GM03348 (cell line): Measurements from ENCODE around the gene WWP2.

ENCODE experiments used
- DNase-seq: peaks from one replicate; pipeline ENCODE4 v3.0.0; 2012; ENCODE audit warnings: low spot score

Gene WWP2

DNA sequence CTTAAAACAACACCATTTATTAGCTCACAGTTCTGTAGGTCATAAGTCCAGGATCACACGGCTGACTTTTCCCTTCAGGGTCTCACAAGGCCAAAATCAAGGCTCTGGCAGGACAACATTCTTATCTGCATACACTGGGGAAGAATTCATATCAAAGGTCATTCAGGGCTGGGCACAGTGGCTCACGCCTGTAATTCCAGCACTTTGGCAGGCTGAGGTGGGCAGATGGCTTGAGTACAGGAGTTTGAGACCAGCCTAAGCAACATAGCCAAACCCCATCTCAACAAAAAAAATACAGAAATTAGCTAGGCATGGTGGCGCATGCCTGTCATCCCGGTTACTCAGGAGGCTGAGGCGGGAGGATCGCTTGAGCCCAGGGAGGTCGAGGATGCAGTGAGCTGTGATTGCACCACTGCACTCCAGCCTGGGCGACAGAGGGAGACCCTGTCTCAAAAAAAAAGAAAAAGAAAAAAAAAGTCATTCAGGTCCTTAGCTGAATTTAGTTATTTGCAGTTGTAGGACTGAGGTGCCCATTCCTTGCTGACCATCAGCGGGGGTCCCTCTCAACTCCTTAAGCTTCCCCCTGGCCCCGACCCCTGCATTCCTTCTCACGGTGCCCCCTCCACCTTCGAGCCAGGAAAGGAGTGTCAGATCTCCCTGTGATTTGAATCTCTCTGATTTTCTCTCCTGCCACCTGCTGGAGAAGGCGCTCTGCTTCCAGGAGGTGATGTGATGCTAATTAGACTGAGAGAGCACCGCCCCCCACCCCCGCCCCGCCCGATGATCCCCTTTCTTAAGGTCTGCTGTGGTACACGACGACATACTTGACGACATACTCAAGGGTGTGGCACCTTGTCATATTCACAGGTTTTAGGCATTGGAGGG is 97.2 kb downstream of the WWP2 start:
- no peak for DNase-seq

- no peak for DNase-seq
Measured at GRCh38 chr16:69860233-69861231, 98.4 kb downstream of the WWP2 start.

DNA sequence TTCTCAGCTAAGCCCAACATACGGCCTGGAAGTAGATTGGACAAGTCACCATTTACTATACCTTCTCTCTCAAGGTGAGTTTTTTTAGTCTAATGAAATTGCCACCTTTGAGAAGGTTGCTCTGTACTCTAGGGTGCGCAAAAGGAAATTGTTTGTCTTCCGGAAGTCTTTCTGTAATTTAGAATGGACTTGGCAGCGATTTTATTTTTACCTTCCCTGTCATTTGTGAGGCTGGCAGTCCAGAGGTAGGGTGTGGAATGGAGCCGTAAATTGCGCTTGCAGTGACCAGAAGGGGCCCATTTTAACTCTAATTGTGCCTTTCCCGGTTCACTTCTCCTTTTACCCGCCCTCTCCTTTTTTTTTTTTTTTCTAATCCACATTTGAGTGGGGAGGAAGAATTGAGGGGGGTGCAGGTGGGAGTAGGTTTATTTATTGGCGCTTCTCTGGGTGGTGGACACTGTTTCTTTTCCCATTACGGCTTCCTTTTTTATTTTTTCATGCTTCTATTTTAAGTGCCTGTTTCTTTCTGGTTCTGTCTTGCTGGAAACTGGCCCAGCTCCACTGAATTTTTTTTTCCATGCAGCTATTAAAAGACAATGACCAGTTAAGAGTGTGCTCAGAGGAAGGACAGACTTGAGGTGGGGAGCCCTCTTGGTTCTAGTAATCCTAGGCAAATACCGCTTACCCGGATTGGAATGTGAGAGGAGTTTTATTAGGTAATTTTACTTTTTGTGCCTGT is 99.3 kb downstream of the WWP2 start:
- peak; percentile 70 for DNase-seq

DNA sequence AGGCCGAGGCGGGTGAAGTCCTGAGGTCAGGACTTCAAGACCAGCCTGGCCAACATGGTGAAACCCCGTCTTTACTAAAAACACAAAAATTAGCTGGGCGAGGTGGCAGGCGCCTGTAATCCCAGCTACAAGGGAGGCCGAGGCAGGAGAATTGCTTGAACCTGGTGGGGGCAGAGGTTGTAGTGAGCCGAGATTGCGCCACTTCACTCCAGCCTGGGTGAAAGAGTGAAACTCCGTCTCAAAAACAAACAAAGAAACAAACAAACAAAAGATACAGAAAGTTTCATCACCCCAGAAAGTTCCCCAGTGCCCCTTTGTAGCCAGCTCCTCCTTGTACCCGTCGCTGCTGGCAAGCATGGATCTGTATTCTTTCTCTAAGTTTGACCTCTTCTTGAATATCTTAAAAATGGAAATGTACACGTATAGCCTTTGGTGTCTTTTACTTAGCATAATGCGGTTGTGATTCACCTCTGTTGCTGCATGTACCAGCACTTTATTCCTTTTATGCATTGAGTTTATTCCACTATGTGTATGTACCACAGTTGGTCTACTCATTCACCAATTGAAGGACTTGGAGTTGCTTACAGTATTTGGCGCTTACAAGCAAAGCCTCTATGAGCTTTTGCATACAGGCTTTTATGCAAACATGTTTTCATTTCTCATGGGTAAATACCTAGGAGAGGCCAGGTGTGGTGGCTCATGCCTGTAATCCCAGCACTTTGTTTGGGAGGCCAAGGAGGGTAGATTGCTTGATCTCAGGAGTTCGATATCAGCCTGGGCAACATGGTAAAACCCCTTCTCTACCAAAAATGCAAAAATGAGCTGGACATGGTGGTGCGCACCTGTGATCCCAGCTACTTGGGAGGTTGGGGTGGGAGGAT is 101.5 kb downstream of the WWP2 start:
- DNase-seq: no peak

DNA sequence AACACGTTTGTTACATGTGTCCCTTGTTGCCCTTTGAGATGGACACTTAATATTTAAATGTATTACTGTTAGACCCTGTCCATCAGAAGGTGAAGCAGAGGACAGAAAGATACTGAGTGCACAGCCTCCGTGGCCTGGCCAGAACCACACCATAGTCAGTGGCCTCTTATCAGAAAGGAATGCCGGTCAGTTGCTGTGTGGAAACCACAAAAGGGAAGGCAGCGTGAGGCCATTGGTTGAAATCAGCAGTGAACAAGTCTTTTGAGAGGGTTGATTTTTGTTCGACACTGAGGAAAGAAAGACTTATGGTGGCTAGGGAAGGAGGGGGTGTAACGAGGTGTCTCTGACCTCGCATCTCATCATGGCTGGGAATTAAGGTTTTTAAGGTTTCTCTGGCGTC is 103.6 kb downstream of the WWP2 start:
- peak; percentile 44 for DNase-seq

DNA sequence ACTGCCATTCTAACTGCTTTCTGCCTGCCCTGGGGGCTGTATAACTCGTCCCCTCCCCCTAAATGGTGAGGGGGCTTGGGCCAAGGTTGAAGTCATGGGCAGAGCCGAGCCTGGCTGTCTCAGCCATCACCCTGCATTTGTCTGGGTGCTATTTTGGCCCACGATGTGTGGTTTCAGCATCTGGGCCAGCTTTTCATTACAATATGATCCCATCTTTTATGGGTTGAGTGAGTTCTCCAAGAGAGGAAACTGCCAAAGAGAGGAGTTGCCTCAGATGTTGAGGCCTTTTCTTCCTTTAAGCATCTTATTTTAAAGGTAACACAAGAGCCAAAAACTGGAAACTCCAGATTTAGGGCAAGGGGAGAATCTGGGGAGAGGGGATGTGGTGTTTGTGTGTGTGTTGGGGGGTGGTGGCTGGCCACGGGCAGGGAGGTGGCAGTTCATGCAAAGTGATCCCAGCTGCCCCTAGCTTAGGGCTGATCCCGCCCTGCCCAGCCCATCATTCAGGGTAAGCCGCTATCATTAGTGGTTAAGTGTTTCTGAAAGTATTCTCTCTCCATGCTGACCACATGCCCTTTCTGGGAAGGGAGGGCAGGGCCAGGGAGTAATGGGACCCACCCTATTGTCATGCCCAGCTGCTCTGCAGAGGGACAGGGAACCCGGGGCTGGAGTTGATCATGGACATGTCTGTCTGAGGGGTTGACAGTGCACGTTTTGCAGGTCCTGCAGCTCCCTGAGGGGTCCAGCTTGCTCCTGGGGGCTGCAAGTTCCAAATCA is 105.8 kb downstream of the WWP2 start:
- DNase-seq: no peak

- DNase-seq: no peak
Measured at GRCh38 chr16:69870761-69871160, 108.6 kb downstream of the WWP2 start.

DNA sequence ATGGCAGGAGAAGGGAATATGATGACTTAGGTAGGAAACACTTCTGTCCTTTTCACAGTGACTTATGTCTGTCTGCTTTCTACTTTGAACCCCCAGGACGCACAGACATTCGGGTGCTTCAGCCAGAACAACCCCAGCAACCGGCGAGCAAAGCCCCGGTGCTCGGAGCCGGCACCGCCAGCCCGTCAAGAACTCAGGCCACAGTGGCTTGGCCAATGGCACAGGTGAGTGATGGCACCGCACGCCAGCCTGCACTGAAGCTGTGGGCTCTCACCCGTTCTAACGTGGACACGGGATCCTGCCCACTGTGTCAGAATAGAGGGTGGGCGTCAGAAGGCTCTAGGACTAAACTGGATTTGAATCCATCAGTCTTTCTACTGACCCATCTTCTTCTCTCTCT is 109.6 kb downstream of the WWP2 start:
- no peak for DNase-seq

GRCh38 chr16:69872888-69873287 is 110.8 kb downstream of the WWP2 start:
- no peak for DNase-seq

- no peak for DNase-seq
Measured at GRCh38 chr16:69873783-69874182, 111.7 kb downstream of the WWP2 start.

DNA sequence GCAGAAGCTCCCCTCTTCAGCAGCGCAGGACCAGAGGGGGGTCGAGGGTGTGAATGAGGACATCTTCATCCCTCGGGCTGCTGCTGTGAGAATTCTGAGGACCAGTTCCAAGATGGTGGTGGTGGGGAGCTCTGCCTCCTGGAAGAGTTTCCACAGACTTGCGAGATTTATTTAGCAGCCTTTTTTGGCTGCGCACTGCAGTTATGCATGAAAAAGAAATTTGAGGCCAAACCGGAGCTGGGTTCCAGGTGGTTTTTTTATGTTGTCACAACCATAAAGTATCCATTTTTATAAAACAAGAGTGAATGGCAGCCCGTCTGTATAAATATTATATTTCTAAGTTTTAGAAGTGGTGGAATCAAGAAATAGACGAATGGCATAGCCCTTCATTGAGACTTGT is 112.1 kb downstream of the WWP2 start:
- DNase-seq: no peak

DNA sequence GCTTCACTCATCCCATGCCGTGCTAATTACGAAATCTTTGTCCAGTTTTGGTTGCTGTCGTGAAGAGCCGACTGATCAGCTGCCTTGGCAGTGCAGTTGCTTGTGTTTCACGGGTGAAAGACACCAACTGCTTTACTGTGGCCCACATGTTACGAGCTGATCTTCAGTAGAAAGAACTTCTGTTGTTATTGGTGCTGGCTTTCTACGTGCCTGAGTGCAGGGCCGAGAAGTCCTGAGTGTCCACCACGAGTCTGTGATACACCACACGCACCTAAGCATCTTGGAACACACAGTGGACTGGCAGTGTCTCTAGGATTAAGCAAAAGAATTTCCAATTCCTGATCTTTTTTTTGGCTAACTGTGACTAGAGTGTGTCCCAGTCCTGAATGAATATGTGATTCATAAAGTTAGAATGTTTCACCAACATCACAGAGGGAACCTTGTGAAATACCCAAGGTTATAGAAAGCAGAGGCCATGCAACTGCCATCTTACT is 118.6 kb downstream of the WWP2 start:
- peak; percentile 57 for DNase-seq

DNA sequence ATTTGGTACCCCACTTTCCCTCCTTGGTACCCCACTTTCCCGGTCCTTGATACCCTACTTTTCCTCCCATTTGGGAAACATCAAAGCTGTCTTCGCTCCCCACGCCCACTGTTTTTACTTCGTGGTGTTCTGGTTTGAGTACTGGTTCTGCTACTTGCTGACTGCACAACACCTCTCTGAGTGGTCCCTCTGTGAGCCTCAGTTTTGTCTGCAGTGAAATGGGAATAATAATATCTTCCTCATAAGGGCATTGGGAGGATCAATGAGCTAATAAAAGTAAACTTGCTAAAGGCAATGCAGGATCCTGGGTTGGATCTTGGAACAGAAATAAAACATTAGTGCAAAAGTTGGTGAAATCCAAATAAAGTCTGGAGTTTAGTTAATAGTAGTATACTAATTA is 119.0 kb downstream of the WWP2 start:
- no peak for DNase-seq

DNA sequence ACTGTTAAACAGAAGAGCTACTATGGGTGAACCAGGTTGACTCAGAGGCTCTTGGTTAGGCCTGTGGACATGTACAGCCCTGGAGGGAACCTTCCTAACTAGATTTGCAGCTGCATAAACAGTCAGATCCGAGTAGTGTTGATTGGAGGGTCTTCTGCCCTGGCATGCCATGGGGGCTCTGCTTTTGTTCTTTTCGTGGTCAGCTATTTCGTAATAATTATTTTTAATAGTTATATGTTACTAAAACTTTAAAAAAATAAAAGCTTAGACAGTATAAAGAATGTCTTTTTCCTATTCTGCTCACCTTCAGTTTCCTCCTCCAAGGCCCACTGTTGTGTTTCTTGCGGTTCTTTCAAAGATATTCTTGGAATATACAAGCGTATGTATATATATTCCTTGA is 121.6 kb downstream of the WWP2 start:
- no peak for DNase-seq

DNA sequence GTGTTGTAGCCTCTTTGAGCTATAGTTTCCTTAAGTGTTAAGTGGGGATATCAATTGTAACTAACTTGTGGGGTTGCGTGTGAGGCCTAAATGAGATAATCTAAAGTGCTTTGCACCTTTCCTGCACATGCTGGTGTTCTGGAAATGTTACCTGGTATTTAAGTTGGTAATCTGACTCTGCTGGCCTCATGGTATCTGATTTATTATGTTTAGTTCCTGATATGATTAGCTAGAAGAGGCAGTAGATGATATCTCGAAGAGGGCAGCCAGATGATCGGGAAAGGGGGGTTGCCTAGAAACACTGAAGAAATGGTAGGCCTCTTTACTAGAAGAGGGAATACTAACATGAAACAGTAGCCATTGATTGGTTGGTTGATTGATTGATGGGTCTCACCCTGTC is 123.6 kb downstream of the WWP2 start:
- DNase-seq: no peak

DNA sequence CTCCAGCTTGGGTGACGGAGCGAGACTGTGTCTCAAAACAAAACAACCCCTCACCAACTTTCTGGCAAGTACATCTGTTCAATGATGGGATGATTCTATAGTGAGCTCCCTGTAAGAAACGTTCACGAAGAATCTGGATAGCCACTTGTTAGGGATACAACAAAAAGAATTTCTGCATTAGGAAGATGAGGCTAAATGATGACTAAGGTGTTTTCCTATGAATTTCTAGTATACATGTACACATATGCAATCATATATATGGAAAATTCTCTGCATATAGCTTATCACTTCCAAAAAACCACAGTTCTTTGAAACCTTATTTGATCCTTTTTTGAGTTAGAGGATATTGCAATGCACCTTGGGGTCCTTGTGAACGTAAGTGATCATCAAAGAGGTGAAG is 124.6 kb downstream of the WWP2 start:
- no peak for DNase-seq

- DNase-seq: no peak
Measured at GRCh38 chr16:69888005-69888590, 126.0 kb downstream of the WWP2 start.

- DNase-seq: no peak
Measured at GRCh38 chr16:69889295-69889964, 127.3 kb downstream of the WWP2 start.
